Stimulated activated naive CD8-positive, alpha-beta T cell treated with anti-CD3 and anti-CD28 coated beads, Interleukin-15, amount 100 ng/mL, for 72 hours (primary cell): Measurements from ENCODE around the gene CD82.
A peak's percentile ranks its signal among the peaks of the same experiment; 100 is the strongest.

Source experiments
- ATAC-seq: fragments of 150-1000 bp; cut with Tn5 transposase; 2 replicates; pipeline ENCODE4 v1.10.0; 2021; ENCODE audit warnings: mild to moderate bottlenecking, moderate library complexity
- DNase-seq, 2 donors: peaks; one replicate each; pipeline ENCODE4 v3.0.0; 2021 to 2022
- H3K27ac Mint-ChIP-seq, 2 donors: one replicate each; pipeline ENCODE4 v1.8.0; 2022; ENCODE audit warnings: mild to moderate bottlenecking in 2 of 2, mixed read lengths in 2 of 2, moderate library complexity in 2 of 2
- H3K27me3 Mint-ChIP-seq: one replicate; pipeline ENCODE4 v1.8.0; 2022; ENCODE audit warnings: mixed read lengths
- H3K4me1 Mint-ChIP-seq: one replicate; pipeline ENCODE4 v1.8.0; 2022; ENCODE audit warnings: mild to moderate bottlenecking, mixed read lengths
- H3K4me3 Mint-ChIP-seq, 2 donors: one replicate each; pipeline ENCODE4 v1.8.0; 2022; ENCODE audit warnings: mild to moderate bottlenecking in 2 of 2, mixed read lengths in 2 of 2, moderate library complexity in 1 of 2
- H3K9me3 Mint-ChIP-seq, 2 donors: one replicate each; pipeline ENCODE4 v1.8.0; 2022; ENCODE audit warnings: mixed read lengths in 2 of 2

Gene CD82

GRCh38 chr11:44617671-44618461, 52.4 kb downstream of the CD82 start:
- Mint-ChIP-seq H3K27me3 (no peaks in the 10 kb centered on the region), H3K27ac (peak overlapping the region in 1 of 2 donors; percentile 68), H3K4me1 (peaks cover 63% of the 10 kb centered on the region), H3K9me3 (no peaks in the 10 kb centered on the region), H3K4me3 (no peak overlapping the region)
- DNase-seq (peak in 1 of 2 donors; percentile 4), ATAC-seq (no peak)

- H3K27ac Mint-ChIP-seq: peak overlapping the region in 1 of 2 donors; percentile 68
- no peak for ATAC-seq
- H3K4me1 Mint-ChIP-seq: peaks cover 63% of the 10 kb centered on the region
- peak overlapping the region in 1 of 2 donors; percentile 1 for H3K4me3 Mint-ChIP-seq
- H3K9me3 Mint-ChIP-seq: no peaks in the 10 kb centered on the region
- DNase-seq: peak; percentile 0 to 6
- H3K27me3 Mint-ChIP-seq: no peaks in the 10 kb centered on the region
Measured at GRCh38 chr11:44618561-44619425, 53.3 kb downstream of the CD82 start.

- H3K27me3 Mint-ChIP-seq: no peaks in the 10 kb centered on the region
- peaks cover 58% of the 10 kb centered on the region for H3K4me1 Mint-ChIP-seq
- H3K9me3 Mint-ChIP-seq: no peaks in the 10 kb centered on the region
- DNase-seq: peak; percentile 0 to 2
- peak overlapping the region in 1 of 2 donors; percentile 86 for H3K27ac Mint-ChIP-seq
- H3K4me3 Mint-ChIP-seq: no peak overlapping the region
- no peak for ATAC-seq
Measured at GRCh38 chr11:44620328-44620725, 54.9 kb downstream of the CD82 start.

- ATAC-seq (no peak), DNase-seq (peak; percentile 48 to 53)
- Mint-ChIP-seq H3K4me3 (no peak overlapping the region), H3K4me1 (peaks cover 49% of the 10 kb centered on the region), H3K27ac (peak overlapping the region in 1 of 2 donors; percentile 83), H3K9me3 (peaks cover 3 to 5% of the 10 kb centered on the region in 2 donors), H3K27me3 (no peaks in the 10 kb centered on the region)
Measured at GRCh38 chr11:44621140-44621681, 55.7 kb downstream of the CD82 start.

GRCh38 chr11:44621784-44622183, 56.3 kb downstream of the CD82 start:
- ATAC-seq (no peak), DNase-seq (peak in 1 of 2 donors; percentile 0)
- Mint-ChIP-seq H3K27ac (peak overlapping the region in 1 of 2 donors; percentile 49), H3K4me1 (peaks cover 46% of the 10 kb centered on the region), H3K27me3 (no peaks in the 10 kb centered on the region), H3K4me3 (no peak overlapping the region), H3K9me3 (peaks cover 9 to 11% of the 10 kb centered on the region in 2 donors)

- H3K27me3 Mint-ChIP-seq: no peaks in the 10 kb centered on the region
- peak overlapping the region in 1 of 2 donors; percentile 75 for H3K27ac Mint-ChIP-seq
- no peak for ATAC-seq
- peaks cover 46% of the 10 kb centered on the region for H3K4me1 Mint-ChIP-seq
- H3K9me3 Mint-ChIP-seq: peaks cover 9 to 12% of the 10 kb centered on the region in 2 donors
- peak in 1 of 2 donors; percentile 8 for DNase-seq
- H3K4me3 Mint-ChIP-seq: no peak overlapping the region
Measured at GRCh38 chr11:44622190-44622650, 56.8 kb downstream of the CD82 start.

- ATAC-seq (no peak), DNase-seq (peak; percentile 2 to 8)
- H3K9me3 Mint-ChIP-seq: peaks cover 9 to 12% of the 10 kb centered on the region in 2 donors
- H3K27me3 Mint-ChIP-seq: no peaks in the 10 kb centered on the region
- H3K4me1 Mint-ChIP-seq: peaks cover 46% of the 10 kb centered on the region
- no peak overlapping the region for H3K4me3 Mint-ChIP-seq
- H3K27ac Mint-ChIP-seq: peak overlapping the region in 1 of 2 donors; percentile 7
Measured at GRCh38 chr11:44622721-44623258, 57.3 kb downstream of the CD82 start.

GRCh38 chr11:44623341-44623730, 57.9 kb downstream of the CD82 start:
- H3K27me3 Mint-ChIP-seq: no peaks in the 10 kb centered on the region
- DNase-seq (peak; percentile 0 to 12), ATAC-seq (peak; percentile 41)
- peak overlapping the region in 1 of 2 donors; percentile 9 for H3K4me3 Mint-ChIP-seq
- H3K4me1 Mint-ChIP-seq: peaks cover 50% of the 10 kb centered on the region
- peak overlapping the region; percentile 10 to 75 for H3K27ac Mint-ChIP-seq
- peaks cover 9 to 12% of the 10 kb centered on the region in 2 donors for H3K9me3 Mint-ChIP-seq

- peaks cover 51% of the 10 kb centered on the region for H3K4me1 Mint-ChIP-seq
- DNase-seq: peak; percentile 3 to 11
- no peak overlapping the region for H3K4me3 Mint-ChIP-seq
- peaks cover 9 to 12% of the 10 kb centered on the region in 2 donors for H3K9me3 Mint-ChIP-seq
- no peaks in the 10 kb centered on the region for H3K27me3 Mint-ChIP-seq
- peak; percentile 32 for ATAC-seq
- peak overlapping the region; percentile 81 to 86 for H3K27ac Mint-ChIP-seq
Measured at GRCh38 chr11:44623731-44624491, 58.4 kb downstream of the CD82 start.

GRCh38 chr11:44624761-44625221, 59.3 kb downstream of the CD82 start:
- no peak for DNase-seq
- Mint-ChIP-seq H3K27ac (no peak overlapping the region), H3K27me3 (no peaks in the 10 kb centered on the region), H3K9me3 (peaks cover 9 to 12% of the 10 kb centered on the region in 2 donors), H3K4me3 (no peak overlapping the region), H3K4me1 (peaks cover 51% of the 10 kb centered on the region)
- peak; percentile 35 for ATAC-seq

GRCh38 chr11:44625759-44626523, 60.5 kb downstream of the CD82 start:
- peak overlapping the region in 1 of 2 donors; percentile 75 for H3K27ac Mint-ChIP-seq
- H3K27me3 Mint-ChIP-seq: no peaks in the 10 kb centered on the region
- DNase-seq (no peak), ATAC-seq (no peak)
- H3K4me3 Mint-ChIP-seq: no peak overlapping the region
- peaks cover 9 to 12% of the 10 kb centered on the region in 2 donors for H3K9me3 Mint-ChIP-seq
- H3K4me1 Mint-ChIP-seq: peaks cover 42% of the 10 kb centered on the region

GRCh38 chr11:44626645-44627044, 61.2 kb downstream of the CD82 start:
- H3K27me3 Mint-ChIP-seq: no peaks in the 10 kb centered on the region
- DNase-seq: no peak
- peak overlapping the region in 1 of 2 donors; percentile 21 for H3K27ac Mint-ChIP-seq
- ATAC-seq: no peak
- H3K4me1 Mint-ChIP-seq: peaks cover 36% of the 10 kb centered on the region
- H3K9me3 Mint-ChIP-seq: peaks cover 9 to 12% of the 10 kb centered on the region in 2 donors
- no peak overlapping the region for H3K4me3 Mint-ChIP-seq

GRCh38 chr11:44627165-44627789, 61.8 kb downstream of the CD82 start:
- Mint-ChIP-seq H3K27me3 (no peaks in the 10 kb centered on the region), H3K4me3 (no peak overlapping the region)

More at GRCh38 chr11:44627165-44627789, 61.8 kb downstream of the CD82 start:
- peaks cover 30% of the 10 kb centered on the region for H3K4me1 Mint-ChIP-seq
- DNase-seq (no peak), ATAC-seq (no peak)
- H3K27ac Mint-ChIP-seq: peak overlapping the region in 1 of 2 donors; percentile 77
- H3K9me3 Mint-ChIP-seq: peaks cover 9 to 12% of the 10 kb centered on the region in 2 donors
